Ishikawa (cell line): ENCODE results near the gene OR10H5.

ENCODE experiments used
- CREB1 ChIP-seq: IDR thresholded peaks from 2 replicates; pipeline ENCODE4 v1.6.1; 2012; ENCODE audit warnings: low read depth
- EGR1 ChIP-seq: IDR thresholded peaks from 2 replicates; pipeline ENCODE4 v1.6.1; 2012
- RAD21 ChIP-seq: IDR thresholded peaks from 2 replicates; pipeline ENCODE4 v1.6.1; 2012; ENCODE audit warnings: low read depth
- REST ChIP-seq: IDR thresholded peaks from 2 replicates; pipeline ENCODE4 v1.6.1; 2012; ENCODE audit warnings: low read depth, mild to moderate bottlenecking
- TAF1 ChIP-seq: IDR thresholded peaks from 2 replicates; pipeline ENCODE4 v1.6.1; 2012; ENCODE audit warnings: low read depth, mild to moderate bottlenecking
- YY1 ChIP-seq: IDR thresholded peaks from 2 replicates; pipeline ENCODE4 v1.6.1; 2012; ENCODE audit warnings: low read depth
- ZBTB7A ChIP-seq: IDR thresholded peaks from 2 replicates; pipeline ENCODE4 v1.6.1; 2012; ENCODE audit warnings: low read depth

- TF ChIP-seq ZBTB7A (no peak), RAD21 (no peak), TAF1 (no peak), CREB1 (no peak), REST (no peak), YY1 (no peak), EGR1 (no peak)
Measured at GRCh38 chr19:15820646-15821045, 33.2 kb downstream of the OR10H5 start.
